Measurements from ENCODE around the gene ECSCR. TPM values are rescaled to one million over a fixed set of nuclear protein-coding genes. Genes with fewer than 3 reads are reported as not detected.

Gene ECSCR
- total and polyA plus RNA-seq, 2 of the 8 experiments (the other 6 are each of a cell fraction or from before 2014, with no cell fraction given), result 2.7 to 7.2 TPM

- Histone ChIP-seq H3K4ac (replicated peaks; ENCODE audit: insufficient read length, low read depth, low read length) (no peak overlapping the region), H2AK5ac (ENCODE audit: low read depth, low read length) (no peak overlapping the region), H3K27ac (ENCODE audit: low read depth, low read length) (no peak overlapping the region), H2BK120ac (replicated peaks; ENCODE audit: low read depth, low read length) (no peak overlapping the region), H2AFZ (ENCODE audit: low read length) (no peak overlapping the region), H4K8ac (ENCODE audit: extremely low read depth, insufficient read depth, low read length) (no peak overlapping the region), H3K36me3 (ENCODE audit: control insufficient read depth in 2 of 4, insufficient read depth in 4 of 4, low read length in 3 of 4) (peaks cover 2 to 21% (median 6%) of the 10 kb centered on the region in 4 experiments; a peak in 5 of 8 replicates), H3K4me2 (ENCODE audit: insufficient read depth in 1 of 2, low read depth in 2 of 2, low read length in 2 of 2) (no peak overlapping the region), H4K5ac (ENCODE audit: insufficient read length, low read depth, low read length) (no peak overlapping the region), H3K9ac (replicated peaks in 1 of 4; ENCODE audit: extremely low read depth in 1 of 4, low read depth in 3 of 4, low read length in 3 of 4) (no peak overlapping the region), H2BK20ac (ENCODE audit: low read length) (no peak overlapping the region), H2BK5ac (ENCODE audit: low read depth, low read length) (no peak overlapping the region), H3K14ac (ENCODE audit: insufficient read length) (no peak overlapping the region), H3K27me3 (replicated peaks in 1 of 4; ENCODE audit: control insufficient read depth in 3 of 4, extremely low read depth in 1 of 4, insufficient read depth in 3 of 4, low read length in 3 of 4) (no peaks in the 10 kb centered on the region), H3K56ac (replicated peaks; ENCODE audit: insufficient read length, low read depth, low read length) (no peak overlapping the region), H4K91ac (replicated peaks; ENCODE audit: insufficient read length, low read length) (no peak overlapping the region), H3K9me3 (ENCODE audit: insufficient read depth in 2 of 2, low read depth in 1 of 2, low read length in 1 of 2) (no peaks in the 10 kb centered on the region), H3K79me1 (ENCODE audit: low read depth, low read length) (no peaks in the 10 kb centered on the region), H3K23ac (ENCODE audit: insufficient read length) (no peak overlapping the region), H3K23me2 (ENCODE audit: low read depth, low read length) (no peaks in the 10 kb centered on the region), H3K4me3 (ENCODE audit: extremely low read depth in 1 of 4, insufficient read depth in 2 of 4, low read depth in 3 of 4, low read length in 4 of 4) (no peak overlapping the region), H2BK12ac (ENCODE audit: low read depth, low read length) (no peak overlapping the region), H3K18ac (ENCODE audit: extremely low read depth, low read length) (no peak overlapping the region), H3K79me2 (ENCODE audit: control insufficient read depth in 1 of 2, insufficient read depth in 2 of 2, low read length in 2 of 2) (no peaks in the 10 kb centered on the region), H3K4me1 (replicated peaks in 1 of 4; ENCODE audit: control insufficient read depth in 3 of 4, insufficient read depth in 4 of 4, low read length in 3 of 4) (peaks cover 4 to 9% (median 6%) of the 10 kb centered on the region in 4 experiments; a peak in 4 of 7 replicates), H4K20me1 (replicated peaks in 1 of 2; ENCODE audit: control insufficient read depth in 1 of 2, insufficient read depth in 2 of 2, low read length in 2 of 2) (no peaks in the 10 kb centered on the region), H2BK15ac (ENCODE audit: low read length) (no peak overlapping the region)
- POLR2A ChIA-PET (ENCODE audit: partially characterized antibody), result interaction anchor here (0.5 to 1.4 kb wide), 5 partner anchors 8 to 102 kb away, joined by 3 to 4 read pairs (median 3); no protein-coding TSS in a partner anchor
- DNase-seq (ENCODE audit: low read depth in 1 of 2, low spot score in 2 of 2), result no peak
- CTCF ChIA-PET (ENCODE audit: partially characterized antibody), result interaction anchor here (1.5 kb wide), 2 partner anchors 13 to 98 kb away, joined by 6 read pairs; no protein-coding TSS in a partner anchor
- 92% methylated on average over 8 of the region's 8 CpGs; no CpG with 5 or more reads in 1 of the 2 experiments for WGBS, 2 experiments (ENCODE audit: extremely low coverage in 1 of 2, insufficient coverage in 1 of 2, insufficient read length in 1 of 2, insufficient replicate concordance in 2 of 2, low coverage in 1 of 2, low lambda C conversion rate in 2 of 2, missing lambda C conversion rate in 1 of 2)
- no peak for FAIRE-seq
- TF ChIP-seq TBP (IDR thresholded peaks at IDR 0.05; ENCODE audit: low read depth, low read length), result no peak
Measured at GRCh38 chr5:139415221-139415861, 47.2 kb downstream of the ECSCR start.
